ENCODE measurements around the gene ANO1. TPM values are rescaled to one million over a fixed set of nuclear protein-coding genes. Genes with fewer than 3 reads are reported as not detected.

Gene ANO1
- total RNA-seq, 1 donor from 2014 or later = 0.14 TPM

GRCh38 chr11:70205766-70206165 is 127.6 kb downstream of the ANO1 start:
- H3K4me1 Mint-ChIP-seq (ENCODE audit: low read depth, unreplicated experiment) = peaks cover 36% of the 10 kb centered on the region
- H4K20me1 ChIP-seq (ENCODE audit: insufficient read depth, low read length) = peaks cover 60% of the 10 kb centered on the region

GRCh38 chr11:70206226-70206981 is 128.3 kb downstream of the ANO1 start:
- peaks cover 36% of the 10 kb centered on the region for H3K4me1 Mint-ChIP-seq (ENCODE audit: low read depth, unreplicated experiment)
- FAIRE-seq (no peak), DNase-seq (ENCODE audit: low read depth) (no peak)
- Histone ChIP-seq H2AFZ (ENCODE audit: low read depth, low read length) (no peak overlapping the region), H3K4me2 (ENCODE audit: low read length) (no peak overlapping the region), H3K27me3 (ENCODE audit: insufficient read depth, low read length) (no peaks in the 10 kb centered on the region), H3K4me3 (ENCODE audit: insufficient read depth, low read depth, low read length) (no peak overlapping the region), H3K79me2 (ENCODE audit: insufficient read depth, low read length) (peaks cover 50% of the 10 kb centered on the region), H3K9me3 (ENCODE audit: insufficient read depth, low read depth, low read length) (no peaks in the 10 kb centered on the region), H3K27ac (ENCODE audit: low read depth, low read length) (no peak overlapping the region), H3K36me3 (ENCODE audit: insufficient read depth, low read length) (peaks cover 18% of the 10 kb centered on the region), H4K20me1 (ENCODE audit: insufficient read depth, low read length) (peaks cover 60% of the 10 kb centered on the region), H3K9ac (ENCODE audit: low read length) (no peak overlapping the region), H3K4me1 (ENCODE audit: insufficient read depth, low read length) (peaks cover 31% of the 10 kb centered on the region)
- H3K27ac Mint-ChIP-seq (ENCODE audit: unreplicated experiment) = no peak overlapping the region
- H3K27me3 Mint-ChIP-seq (ENCODE audit: low read depth, unreplicated experiment) = no peaks in the 10 kb centered on the region
- no peaks in the 10 kb centered on the region for H3K9me3 Mint-ChIP-seq (ENCODE audit: unreplicated experiment)
- no peak overlapping the region for H3K4me3 Mint-ChIP-seq (ENCODE audit: unreplicated experiment)
- H3K36me3 Mint-ChIP-seq (ENCODE audit: low read depth, unreplicated experiment) = peaks cover 15% of the 10 kb centered on the region
- TF ChIP-seq EZH2 (IDR thresholded peaks at IDR 0.05; ENCODE audit: insufficient read depth, low read length) = no peak
- TF ChIP-seq, protein P1, sequence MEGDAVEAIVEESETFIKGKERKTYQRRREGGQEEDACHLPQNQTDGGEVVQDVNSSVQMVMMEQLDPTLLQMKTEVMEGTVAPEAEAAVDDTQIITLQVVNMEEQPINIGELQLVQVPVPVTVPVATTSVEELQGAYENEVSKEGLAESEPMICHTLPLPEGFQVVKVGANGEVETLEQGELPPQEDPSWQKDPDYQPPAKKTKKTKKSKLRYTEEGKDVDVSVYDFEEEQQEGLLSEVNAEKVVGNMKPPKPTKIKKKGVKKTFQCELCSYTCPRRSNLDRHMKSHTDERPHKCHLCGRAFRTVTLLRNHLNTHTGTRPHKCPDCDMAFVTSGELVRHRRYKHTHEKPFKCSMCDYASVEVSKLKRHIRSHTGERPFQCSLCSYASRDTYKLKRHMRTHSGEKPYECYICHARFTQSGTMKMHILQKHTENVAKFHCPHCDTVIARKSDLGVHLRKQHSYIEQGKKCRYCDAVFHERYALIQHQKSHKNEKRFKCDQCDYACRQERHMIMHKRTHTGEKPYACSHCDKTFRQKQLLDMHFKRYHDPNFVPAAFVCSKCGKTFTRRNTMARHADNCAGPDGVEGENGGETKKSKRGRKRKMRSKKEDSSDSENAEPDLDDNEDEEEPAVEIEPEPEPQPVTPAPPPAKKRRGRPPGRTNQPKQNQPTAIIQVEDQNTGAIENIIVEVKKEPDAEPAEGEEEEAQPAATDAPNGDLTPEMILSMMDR (IDR thresholded peaks at IDR 0.05; ENCODE audit: insufficient read depth, low read depth, low read length) = no peak

More at GRCh38 chr11:70205766-70206165, 127.6 kb downstream of the ANO1 start:
- TF ChIP-seq, protein P1 (IDR thresholded peaks at IDR 0.05; ENCODE audit: insufficient read depth, low read depth, low read length) = no peak
- TF ChIP-seq EZH2 (IDR thresholded peaks at IDR 0.05; ENCODE audit: insufficient read depth, low read length) = no peak
- FAIRE-seq (no peak), DNase-seq (ENCODE audit: low read depth) (no peak)
- Mint-ChIP-seq H3K27ac (ENCODE audit: unreplicated experiment) (peak overlapping the region; percentile 95), H3K9me3 (ENCODE audit: unreplicated experiment) (no peaks in the 10 kb centered on the region), H3K4me3 (ENCODE audit: unreplicated experiment) (peak overlapping the region; percentile 60), H3K27me3 (ENCODE audit: low read depth, unreplicated experiment) (no peaks in the 10 kb centered on the region), H3K36me3 (ENCODE audit: low read depth, unreplicated experiment) (peaks cover 15% of the 10 kb centered on the region)
- no peaks in the 10 kb centered on the region for H3K9me3 ChIP-seq (ENCODE audit: insufficient read depth, low read depth, low read length)
- no peaks in the 10 kb centered on the region for H3K27me3 ChIP-seq (ENCODE audit: insufficient read depth, low read length)
- H3K79me2 ChIP-seq (ENCODE audit: insufficient read depth, low read length) = peaks cover 50% of the 10 kb centered on the region
- H3K4me2 ChIP-seq (ENCODE audit: low read length) = peak overlapping the region; percentile 88
- no peak overlapping the region for H2AFZ ChIP-seq (ENCODE audit: low read depth, low read length)
- peaks cover 18% of the 10 kb centered on the region for H3K36me3 ChIP-seq (ENCODE audit: insufficient read depth, low read length)
- no peak overlapping the region for H3K9ac ChIP-seq (ENCODE audit: low read length)
- H3K4me3 ChIP-seq (ENCODE audit: insufficient read depth, low read depth, low read length) = no peak overlapping the region
- peaks cover 31% of the 10 kb centered on the region for H3K4me1 ChIP-seq (ENCODE audit: insufficient read depth, low read length)
- peak overlapping the region; percentile 97 for H3K27ac ChIP-seq (ENCODE audit: low read depth, low read length)

- peaks cover 31% of the 10 kb centered on the region for H3K4me1 ChIP-seq (ENCODE audit: insufficient read depth, low read length)
- no peak for DNase-seq (ENCODE audit: low read depth)
- H3K4me1 Mint-ChIP-seq (ENCODE audit: low read depth, unreplicated experiment) = peaks cover 36% of the 10 kb centered on the region
- no peaks in the 10 kb centered on the region for H3K9me3 Mint-ChIP-seq (ENCODE audit: unreplicated experiment)
- H3K9ac ChIP-seq (ENCODE audit: low read length) = no peak overlapping the region
- TF ChIP-seq EZH2 (IDR thresholded peaks at IDR 0.05; ENCODE audit: insufficient read depth, low read length) = no peak
- TF ChIP-seq, protein P1 (IDR thresholded peaks at IDR 0.05; ENCODE audit: insufficient read depth, low read depth, low read length) = no peak
- H3K4me2 ChIP-seq (ENCODE audit: low read length) = no peak overlapping the region
- peaks cover 18% of the 10 kb centered on the region for H3K36me3 ChIP-seq (ENCODE audit: insufficient read depth, low read length)
- no peak overlapping the region for H3K4me3 Mint-ChIP-seq (ENCODE audit: unreplicated experiment)
- H3K4me3 ChIP-seq (ENCODE audit: insufficient read depth, low read depth, low read length) = no peak overlapping the region
- H3K27me3 Mint-ChIP-seq (ENCODE audit: low read depth, unreplicated experiment) = no peaks in the 10 kb centered on the region
- no peak overlapping the region for H2AFZ ChIP-seq (ENCODE audit: low read depth, low read length)
- no peaks in the 10 kb centered on the region for H3K9me3 ChIP-seq (ENCODE audit: insufficient read depth, low read depth, low read length)
- no peak for FAIRE-seq
- H3K27ac Mint-ChIP-seq (ENCODE audit: unreplicated experiment) = no peak overlapping the region
- no peak overlapping the region for H3K27ac ChIP-seq (ENCODE audit: low read depth, low read length)
- peaks cover 60% of the 10 kb centered on the region for H4K20me1 ChIP-seq (ENCODE audit: insufficient read depth, low read length)
- peaks cover 15% of the 10 kb centered on the region for H3K36me3 Mint-ChIP-seq (ENCODE audit: low read depth, unreplicated experiment)
- H3K27me3 ChIP-seq (ENCODE audit: insufficient read depth, low read length) = no peaks in the 10 kb centered on the region
- H3K79me2 ChIP-seq (ENCODE audit: insufficient read depth, low read length) = peaks cover 50% of the 10 kb centered on the region
Measured at GRCh38 chr11:70206982-70207376, 128.9 kb downstream of the ANO1 start.
